ENCODE measurements around the gene SEC16A.

- TF ChIP-seq GATA2 (IDR thresholded peaks at IDR 0.05; ENCODE audit: low read depth, low read length) (no peak), GATA3 (IDR thresholded peaks at IDR 0.05; ENCODE audit: low read depth, low read length) (no peak)
These were observed 56.1 kb downstream of the SEC16A start for GRCh38 chr9:136426787-136427186.

Measured in SH-SY5Y (cell line).